Stimulated activated CD8-positive, alpha-beta memory T cell treated with anti-CD3 and anti-CD28 coated beads, Interleukin-4, amount 100 ng/mL, for 48 hours (primary cell): ENCODE results near the gene RRAS.

ENCODE experiments used
- DNase-seq: peaks from one replicate; pipeline ENCODE4 v3.0.0-alpha.2; 2020

RRAS gene

GRCh38 chr19:49640113-49640898 is at the start of gene RRAS:
Gene RRAS, minus strand, starts transcription at chr19:49640143. Its CDS starts 45 bp downstream, at chr19:49640098.
- DNase-seq = peak; percentile 100

- peak; percentile 71 for DNase-seq
Measured at GRCh38 chr19:49689133-49690078, 49.5 kb upstream of the RRAS start, which contains the start of gene ADM5. Gene ADM5, plus strand, starts transcription at chr19:49689594. Its CDS starts 244 bp downstream, at chr19:49689838.

- DNase-seq = no peak
Measured at GRCh38 chr19:49688531-49689132, 48.7 kb upstream of the RRAS start.

GRCh38 chr19:49687566-49688316 is 47.8 kb upstream of the RRAS start:
- no peak for DNase-seq

GRCh38 chr19:49687150-49687549 is 47.2 kb upstream of the RRAS start:
- no peak for DNase-seq

GRCh38 chr19:49686503-49687088 is 46.7 kb upstream of the RRAS start:
- no peak for DNase-seq

- no peak for DNase-seq
Measured at GRCh38 chr19:49685845-49686332, 45.9 kb upstream of the RRAS start.

- DNase-seq = no peak
Measured at GRCh38 chr19:49684983-49685553, 45.1 kb upstream of the RRAS start.

- DNase-seq = peak; percentile 50
Measured at GRCh38 chr19:49684251-49684982, 44.5 kb upstream of the RRAS start.

- no peak for DNase-seq
Measured at GRCh38 chr19:49683814-49684250, 43.9 kb upstream of the RRAS start.

GRCh38 chr19:49682274-49682673 is 42.3 kb upstream of the RRAS start:
- DNase-seq = no peak

- DNase-seq = no peak
Measured at GRCh38 chr19:49681830-49682229, 41.9 kb upstream of the RRAS start.

- DNase-seq = peak; percentile 99
Measured at GRCh38 chr19:49680421-49681351, 40.7 kb upstream of the RRAS start.

- no peak for DNase-seq
Measured at GRCh38 chr19:49679771-49680413, 39.9 kb upstream of the RRAS start.

GRCh38 chr19:49678985-49679770 is 39.2 kb upstream of the RRAS start:
- DNase-seq = no peak

- DNase-seq = peak; percentile 88
Measured at GRCh38 chr19:49677901-49678674, 38.1 kb upstream of the RRAS start.

- DNase-seq = peak; percentile 67
Measured at GRCh38 chr19:49677231-49677900, 37.4 kb upstream of the RRAS start, which contains the start of gene PRMT1. Gene PRMT1, plus strand, starts transcription at chr19:49677271. Its CDS starts 10 bp downstream, at chr19:49677281.
